DOHH2 (cell line): ENCODE data around the gene DCTN5.

Source experiments
- CTCF ChIP-seq: fragments of 200-600 bp; sonication (generic); IDR thresholded peaks from one replicate; pipeline ENCODE4 v1.5.1; 2014; ENCODE audit warnings: antibody characterized with exemption, mild to moderate bottlenecking, low read depth, low read length; ENCODE audit not compliant: poor library complexity, severe bottlenecking
- EZH2phosphoT487 ChIP-seq: fragments of 200-600 bp; sonication (generic); IDR thresholded peaks from 2 replicates; pipeline ENCODE4 v1.6.1; 2017; ENCODE audit warnings: borderline replicate concordance, mild to moderate bottlenecking, antibody characterized with exemption, low read length, moderate library complexity, mixed read lengths

GRCh38 chr16:23679274-23679985 lies 38.2 kb downstream of the DCTN5 start:
- TF ChIP-seq CTCF: no peak
- no peak for TF ChIP-seq EZH2phosphoT487
